SK-N-SH (cell line): ENCODE results near the gene RALBP1. TPM values are rescaled to one million over a fixed set of nuclear protein-coding genes. Genes with fewer than 3 reads are reported as not detected.
A peak's percentile ranks its signal among the peaks of the same experiment; 100 is the strongest.

Source experiments
- CTCF ChIA-PET: fragments of 300-600, 350-600 bp; formaldehyde crosslinking; extraction: SDS; loops from one replicate; lab custom pipeline; 2021; lab: Yijun Ruan, JAX
- POLR2A ChIA-PET: fragments of 350-600 bp; sonication (Branson Sonifier 250); formaldehyde crosslinking; extraction: SDS; loops from one replicate; lab custom pipeline; 2020; ENCODE audit warnings: antibody characterized with exemption, inconsistent platforms; lab: Yijun Ruan, JAX
- DNase-seq: peaks from one replicate; pipeline ENCODE4 v3.0.0; 2012
- H2AFZ ChIP-seq: fragments of 200-600 bp; sonication (generic); 2 replicates; pipeline ENCODE4 v1.8.1; 2016; ENCODE audit warnings: antibody characterized with exemption, mild to moderate bottlenecking, low read depth
- H3F3A ChIP-seq: fragments of 200-600 bp; sonication (generic); replicated peaks from 2 replicates; pipeline ENCODE3; 2016; ENCODE audit warnings: antibody characterized with exemption, mild to moderate bottlenecking; ENCODE audit not compliant: insufficient read depth
- H3K27ac ChIP-seq, 2 experiments: fragments of 200-500 bp in 1 of 2; fragments of 200-600 bp in 1 of 2; sonication (Bioruptor generic) in 1 of 2; sonication (generic), shearing (Covaris generic) in 1 of 2; 2 replicates each; pipeline versions ENCODE4 v1.5.1 to v1.6.1; 2014 to 2016; ENCODE audit warnings: low read depth in 2 of 2, inconsistent platforms in 1 of 2, low read length in 1 of 2, mild to moderate bottlenecking in 1 of 2, mixed read lengths in 1 of 2
- H3K27me3 ChIP-seq: fragments of 200-600 bp; sonication (generic), shearing (Covaris generic); 2 replicates; pipeline ENCODE4 v1.6.1; 2016; ENCODE audit warnings: mixed run types; ENCODE audit not compliant: insufficient read depth
- H3K36me3 ChIP-seq, 2 experiments: fragments of 200-500 bp in 1 of 2; fragments of 200-600 bp in 1 of 2; sonication (Bioruptor generic) in 1 of 2; sonication (generic) in 1 of 2; replicated peaks in 1 of 2; 2 replicates each; pipeline versions ENCODE3 to v1.5.1; 2014 to 2016; ENCODE audit warnings: low read length in 1 of 2, mild to moderate bottlenecking in 1 of 2; ENCODE audit not compliant: insufficient read depth in 2 of 2, control insufficient read depth in 1 of 2
- H3K4me1 ChIP-seq, 2 experiments: fragments of 200-500 bp in 1 of 2; fragments of 200-600 bp in 1 of 2; sonication (Bioruptor generic) in 1 of 2; sonication (generic), shearing (Covaris generic) in 1 of 2; 2 replicates each; pipeline versions ENCODE4 v1.5.1 to v1.6.1; 2014 to 2016; ENCODE audit warnings: low read depth in 1 of 2, low read length in 1 of 2, mixed run types in 1 of 2; ENCODE audit not compliant: insufficient read depth in 2 of 2, control insufficient read depth in 1 of 2
- H3K4me2 ChIP-seq: fragments of 200-600 bp; sonication (generic), shearing (Covaris generic); 2 replicates; pipeline ENCODE4 v1.6.1; 2017; ENCODE audit warnings: mixed run types
- H3K4me3 ChIP-seq, 2 experiments: fragments of 200-500 bp in 1 of 2; fragments of 200-600 bp in 1 of 2; sonication (Bioruptor generic) in 1 of 2; sonication (generic), shearing (Covaris generic) in 1 of 2; 2 replicates each; pipeline versions ENCODE4 v1.5.1 to v1.8.1; 2014 to 2016; ENCODE audit warnings: low read depth in 2 of 2, inconsistent platforms in 1 of 2, low read length in 1 of 2, mild to moderate bottlenecking in 1 of 2, mixed read lengths in 1 of 2, moderate library complexity in 1 of 2
- H3K79me2 ChIP-seq: fragments of 200-600 bp; sonication (generic); 2 replicates; pipeline ENCODE4 v1.8.1; 2017; ENCODE audit warnings: mild to moderate bottlenecking; ENCODE audit not compliant: insufficient read depth
- H3K9ac ChIP-seq: fragments of 200-600 bp; sonication (generic); 2 replicates; pipeline ENCODE4 v1.6.1; 2017; ENCODE audit warnings: mixed run types
- H3K9me2 ChIP-seq: fragments of 200-600 bp; sonication (generic); 2 replicates; pipeline ENCODE4 v1.6.1; 2017; ENCODE audit warnings: mixed run types
- H3K9me3 ChIP-seq: fragments of 200-600 bp; sonication (generic); 2 replicates; pipeline ENCODE4 v1.6.1; 2017; ENCODE audit warnings: mixed run types, mild to moderate bottlenecking, moderate library complexity
- H4K20me1 ChIP-seq: fragments of 200-600 bp; sonication (generic); 2 replicates; pipeline ENCODE4 v1.6.1; 2017; ENCODE audit warnings: mild to moderate bottlenecking, mixed run types; ENCODE audit not compliant: insufficient read depth
- EZH2phosphoT487 ChIP-seq: fragments of 200-600 bp; sonication (generic); IDR thresholded peaks from 2 replicates; pipeline ENCODE4 v1.6.1; 2017; ENCODE audit warnings: low read depth, mixed run types, mild to moderate bottlenecking, antibody characterized with exemption, moderate library complexity, borderline replicate concordance
- FOSL2 ChIP-seq: IDR thresholded peaks from 2 replicates; pipeline ENCODE4 v1.4.0; 2012; ENCODE audit warnings: low read depth, mild to moderate bottlenecking, moderate library complexity, borderline replicate concordance
- FOXJ3 ChIP-seq: sonication (generic); formaldehyde crosslinking; IDR thresholded peaks from 2 replicates; pipeline ENCODE4 v1.5.1; 2020; ENCODE audit warnings: mild to moderate bottlenecking, missing genetic modification reagents
- GABPA ChIP-seq: IDR thresholded peaks from 2 replicates; pipeline ENCODE4 v1.4.0; 2012; ENCODE audit warnings: low read depth, mild to moderate bottlenecking
- MEF2A ChIP-seq: IDR thresholded peaks from 2 replicates; pipeline ENCODE4 v1.4.0; 2012; ENCODE audit warnings: low read depth, borderline replicate concordance
- MXI1 ChIP-seq: IDR thresholded peaks from 2 replicates; pipeline ENCODE4 v1.6.1; 2012; ENCODE audit warnings: mild to moderate bottlenecking, low read depth, low read length, improper control_type of control experiment
- NFIC ChIP-seq: IDR thresholded peaks from 2 replicates; pipeline ENCODE4 v1.4.0; 2012; ENCODE audit warnings: borderline replicate concordance
- NRF1 ChIP-seq: IDR thresholded peaks from 2 replicates; pipeline ENCODE4 v1.6.1; 2012; ENCODE audit warnings: low read depth, mild to moderate bottlenecking, low read length
- POLR2AphosphoS5 ChIP-seq: IDR thresholded peaks from 2 replicates; pipeline ENCODE4 v1.6.1; 2012; ENCODE audit warnings: low read depth, low read length
- RAD21 ChIP-seq: IDR thresholded peaks from 2 replicates; pipeline ENCODE4 v1.6.1; 2012; ENCODE audit warnings: mild to moderate bottlenecking, low read length
- RCOR1 ChIP-seq: fragments of 150-350 bp; IDR thresholded peaks from 2 replicates; pipeline ENCODE4 v1.6.1; 2017; ENCODE audit warnings: antibody characterized with exemption, low read length
- RXRA ChIP-seq: IDR thresholded peaks from 2 replicates; pipeline ENCODE4 v1.4.0; 2012; ENCODE audit warnings: low read depth, mild to moderate bottlenecking, borderline replicate concordance
- SMC3 ChIP-seq: IDR thresholded peaks from 2 replicates; pipeline ENCODE4 v1.6.1; 2012; ENCODE audit warnings: low read depth, low read length, improper control_type of control experiment
- TCF12 ChIP-seq: IDR thresholded peaks from 2 replicates; pipeline ENCODE4 v1.4.0; 2012
- YY1 ChIP-seq: IDR thresholded peaks from 2 replicates; pipeline ENCODE4 v1.4.0; 2012; ENCODE audit warnings: low read depth, mild to moderate bottlenecking
- WGBS: methylation state at CpG from one replicate; pipeline ENCODE4 v1.1.6; 2017; ENCODE audit warnings: low lambda C conversion rate; 5-methylcytosine and 5-hydroxymethylcytosine counted together
- polyA plus RNA-seq, 3 experiments: library from polyadenylated mRNA; depleted of rRNA; stranded (reverse); fragments of >200 nt; gene quantifications; 2 replicates each; pipeline ENCODE4 v1.2.3, GENCODE V29; 2012
- TF ChIP-seq, protein P1 (sequence below): IDR thresholded peaks from 2 replicates; pipeline ENCODE4 v1.4.0; 2012; ENCODE audit warnings: low read depth, borderline replicate concordance
- TF ChIP-seq, protein P2 (sequence below): IDR thresholded peaks from 2 replicates; pipeline ENCODE4 v1.4.0; 2012; ENCODE audit warnings: low read depth, borderline replicate concordance
- TF ChIP-seq, protein P3 (sequence below): IDR thresholded peaks from 2 replicates; pipeline ENCODE4 v1.6.1; 2012; ENCODE audit warnings: mild to moderate bottlenecking, low read depth, low read length, moderate library complexity

Gene RALBP1
- polyA plus RNA-seq, 1 of the 3 experiments (the other 2 are of a cell fraction) = 43.8 TPM

DNA sequence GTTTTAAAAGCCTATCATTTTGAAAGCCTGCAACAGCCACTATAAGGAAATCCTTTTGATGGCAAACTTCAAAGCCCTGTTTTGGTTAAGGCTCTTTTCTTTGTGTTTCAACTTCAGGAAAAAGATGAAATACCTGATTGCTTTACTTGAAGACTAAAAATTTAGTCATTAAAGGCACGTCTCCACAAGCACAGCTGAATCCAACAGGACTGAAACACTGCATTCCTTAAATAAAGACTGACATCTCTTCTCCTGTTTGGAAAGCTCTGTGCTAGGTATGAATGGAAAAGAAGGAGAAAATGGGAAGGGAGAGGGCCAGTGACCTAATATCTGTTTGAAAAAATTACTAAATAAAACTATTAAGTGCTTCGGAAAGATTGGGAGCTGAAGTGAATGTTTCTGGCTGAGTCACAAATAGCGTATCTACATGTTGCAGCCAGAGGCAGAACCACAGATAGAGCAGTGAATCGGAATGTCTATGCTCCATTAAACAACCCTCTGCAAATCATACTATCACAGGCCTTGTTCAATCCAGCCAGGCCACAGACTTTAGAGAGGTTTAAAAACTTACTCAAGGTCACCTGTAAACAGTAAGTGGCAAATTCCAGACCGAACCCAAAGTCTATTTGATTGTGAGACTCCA, 21.1 kb upstream of the RALBP1 start:
- no peaks in the 10 kb centered on the region for H3K4me1 ChIP-seq
- H3K4me2 ChIP-seq = no peak overlapping the region
- H2AFZ ChIP-seq = peak overlapping the region; percentile 42; the same call in 1 of the 2 replicates
- no peaks in the 10 kb centered on the region for H3K9me3 ChIP-seq
- H3K4me3 ChIP-seq = no peak overlapping the region; a peak in 1 of 4 replicates
- H4K20me1 ChIP-seq = no peaks in the 10 kb centered on the region
- no peaks in the 10 kb centered on the region for H3K9me2 ChIP-seq
- POLR2A ChIA-PET = no interaction called here
- WGBS = 60% methylated on average over 5 of the region's 5 CpGs
- H3K79me2 ChIP-seq = no peaks in the 10 kb centered on the region
- no peaks in the 10 kb centered on the region for H3F3A ChIP-seq
- DNase-seq = no peak
- H3K27ac ChIP-seq = no peak overlapping the region
- CTCF ChIA-PET = no interaction called here
- no peak overlapping the region for H3K9ac ChIP-seq
- TF ChIP-seq SMC3 (no peak), NFIC (no peak), RAD21 (no peak), MXI1 (no peak), EZH2phosphoT487 (no peak), TCF12 (no peak), FOXJ3 (CRISPR knock-in tag) (no peak), RCOR1 (no peak)
- TF ChIP-seq, protein P1, sequence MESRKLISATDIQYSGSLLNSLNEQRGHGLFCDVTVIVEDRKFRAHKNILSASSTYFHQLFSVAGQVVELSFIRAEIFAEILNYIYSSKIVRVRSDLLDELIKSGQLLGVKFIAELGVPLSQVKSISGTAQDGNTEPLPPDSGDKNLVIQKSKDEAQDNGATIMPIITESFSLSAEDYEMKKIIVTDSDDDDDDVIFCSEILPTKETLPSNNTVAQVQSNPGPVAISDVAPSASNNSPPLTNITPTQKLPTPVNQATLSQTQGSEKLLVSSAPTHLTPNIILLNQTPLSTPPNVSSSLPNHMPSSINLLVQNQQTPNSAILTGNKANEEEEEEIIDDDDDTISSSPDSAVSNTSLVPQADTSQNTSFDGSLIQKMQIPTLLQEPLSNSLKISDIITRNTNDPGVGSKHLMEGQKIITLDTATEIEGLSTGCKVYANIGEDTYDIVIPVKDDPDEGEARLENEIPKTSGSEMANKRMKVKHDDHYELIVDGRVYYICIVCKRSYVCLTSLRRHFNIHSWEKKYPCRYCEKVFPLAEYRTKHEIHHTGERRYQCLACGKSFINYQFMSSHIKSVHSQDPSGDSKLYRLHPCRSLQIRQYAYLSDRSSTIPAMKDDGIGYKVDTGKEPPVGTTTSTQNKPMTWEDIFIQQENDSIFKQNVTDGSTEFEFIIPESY = no peak
- TF ChIP-seq, protein P2, sequence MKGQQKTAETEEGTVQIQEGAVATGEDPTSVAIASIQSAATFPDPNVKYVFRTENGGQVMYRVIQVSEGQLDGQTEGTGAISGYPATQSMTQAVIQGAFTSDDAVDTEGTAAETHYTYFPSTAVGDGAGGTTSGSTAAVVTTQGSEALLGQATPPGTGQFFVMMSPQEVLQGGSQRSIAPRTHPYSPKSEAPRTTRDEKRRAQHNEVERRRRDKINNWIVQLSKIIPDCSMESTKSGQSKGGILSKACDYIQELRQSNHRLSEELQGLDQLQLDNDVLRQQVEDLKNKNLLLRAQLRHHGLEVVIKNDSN = no peak
- no peaks in the 10 kb centered on the region for H3K27me3 ChIP-seq
- no peaks in the 10 kb centered on the region for H3K36me3 ChIP-seq

DNA sequence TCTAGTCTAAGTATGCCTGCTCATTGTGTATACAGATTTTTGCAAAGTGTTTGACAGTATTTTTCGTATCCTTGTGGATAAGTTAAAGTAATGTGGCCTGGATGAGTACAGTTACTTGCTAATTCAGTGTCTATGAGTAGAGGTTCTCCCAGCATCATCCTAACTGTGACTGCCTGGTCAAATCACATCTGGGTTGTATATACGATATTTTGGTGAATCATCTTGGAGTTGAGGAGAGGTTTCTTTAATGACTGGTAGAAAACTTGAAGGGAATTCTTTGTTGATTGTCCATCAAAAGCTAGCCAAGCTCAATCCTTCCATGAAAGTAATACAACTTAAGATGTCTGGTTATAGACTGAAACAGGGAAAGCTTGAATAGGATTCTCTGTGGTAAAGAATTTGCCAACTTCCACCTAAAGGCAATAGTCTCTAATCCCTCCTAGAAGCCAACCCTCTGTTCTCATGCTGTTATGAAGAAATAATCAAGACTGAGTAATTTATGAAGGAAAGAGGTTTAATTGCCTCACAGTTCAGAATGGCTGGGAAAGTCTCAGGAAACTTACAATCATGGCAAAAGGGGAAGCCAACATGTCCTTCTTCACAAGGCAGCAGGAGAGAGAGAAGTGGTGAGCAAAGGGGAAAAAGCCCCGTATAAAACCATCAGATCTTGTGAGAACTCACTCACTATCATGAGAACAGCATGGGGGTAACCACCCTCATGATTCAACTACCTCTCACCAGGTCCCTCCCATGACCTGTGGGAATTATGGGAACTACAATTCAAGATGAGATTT, 19.4 kb upstream of the RALBP1 start:
- Histone ChIP-seq H3K9ac (no peak overlapping the region), H3K9me3 (no peaks in the 10 kb centered on the region), H2AFZ (no peak overlapping the region), H3K4me2 (no peak overlapping the region), H3K9me2 (no peaks in the 10 kb centered on the region), H3K27me3 (no peaks in the 10 kb centered on the region), H3K4me1 (no peaks in the 10 kb centered on the region), H3K79me2 (no peaks in the 10 kb centered on the region), H4K20me1 (no peaks in the 10 kb centered on the region), H3K36me3 (no peaks in the 10 kb centered on the region), H3K27ac (no peak overlapping the region), H3F3A (no peaks in the 10 kb centered on the region), H3K4me3 (no peak overlapping the region)
- no peak for DNase-seq
- CTCF ChIA-PET = no interaction called here
- POLR2A ChIA-PET = no interaction called here
- 19% methylated on average over 3 of the region's 3 CpGs for WGBS
- no peak for TF ChIP-seq NRF1
- no peak for TF ChIP-seq POLR2AphosphoS5
- TF ChIP-seq YY1 = no peak
- TF ChIP-seq RCOR1 = no peak
- no peak for TF ChIP-seq MXI1
- TF ChIP-seq FOXJ3 (CRISPR knock-in tag) = no peak
- no peak for TF ChIP-seq NFIC
- no peak for TF ChIP-seq MEF2A
- TF ChIP-seq FOSL2 = no peak
- TF ChIP-seq RAD21 = no peak
- TF ChIP-seq TCF12 = no peak
- TF ChIP-seq RXRA = no peak
- TF ChIP-seq, protein P2 = no peak
- TF ChIP-seq, protein P3, sequence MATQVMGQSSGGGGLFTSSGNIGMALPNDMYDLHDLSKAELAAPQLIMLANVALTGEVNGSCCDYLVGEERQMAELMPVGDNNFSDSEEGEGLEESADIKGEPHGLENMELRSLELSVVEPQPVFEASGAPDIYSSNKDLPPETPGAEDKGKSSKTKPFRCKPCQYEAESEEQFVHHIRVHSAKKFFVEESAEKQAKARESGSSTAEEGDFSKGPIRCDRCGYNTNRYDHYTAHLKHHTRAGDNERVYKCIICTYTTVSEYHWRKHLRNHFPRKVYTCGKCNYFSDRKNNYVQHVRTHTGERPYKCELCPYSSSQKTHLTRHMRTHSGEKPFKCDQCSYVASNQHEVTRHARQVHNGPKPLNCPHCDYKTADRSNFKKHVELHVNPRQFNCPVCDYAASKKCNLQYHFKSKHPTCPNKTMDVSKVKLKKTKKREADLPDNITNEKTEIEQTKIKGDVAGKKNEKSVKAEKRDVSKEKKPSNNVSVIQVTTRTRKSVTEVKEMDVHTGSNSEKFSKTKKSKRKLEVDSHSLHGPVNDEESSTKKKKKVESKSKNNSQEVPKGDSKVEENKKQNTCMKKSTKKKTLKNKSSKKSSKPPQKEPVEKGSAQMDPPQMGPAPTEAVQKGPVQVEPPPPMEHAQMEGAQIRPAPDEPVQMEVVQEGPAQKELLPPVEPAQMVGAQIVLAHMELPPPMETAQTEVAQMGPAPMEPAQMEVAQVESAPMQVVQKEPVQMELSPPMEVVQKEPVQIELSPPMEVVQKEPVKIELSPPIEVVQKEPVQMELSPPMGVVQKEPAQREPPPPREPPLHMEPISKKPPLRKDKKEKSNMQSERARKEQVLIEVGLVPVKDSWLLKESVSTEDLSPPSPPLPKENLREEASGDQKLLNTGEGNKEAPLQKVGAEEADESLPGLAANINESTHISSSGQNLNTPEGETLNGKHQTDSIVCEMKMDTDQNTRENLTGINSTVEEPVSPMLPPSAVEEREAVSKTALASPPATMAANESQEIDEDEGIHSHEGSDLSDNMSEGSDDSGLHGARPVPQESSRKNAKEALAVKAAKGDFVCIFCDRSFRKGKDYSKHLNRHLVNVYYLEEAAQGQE = no peak
- TF ChIP-seq GABPA = no peak
